GM06990 (cell line): ENCODE measurements around the gene NLRC5.

Experiments
- DNase-seq: peaks from one replicate; pipeline ENCODE4 v3.0.0-alpha.2; 2011; ENCODE audit not compliant: insufficient read length; ENCODE audit errors: extremely low read depth
- H3K27me3 ChIP-seq: replicated peaks from 2 replicates; pipeline ENCODE4 v1.6.0; 2011; ENCODE audit warnings: low read length; ENCODE audit not compliant: control insufficient read depth, insufficient read depth
- H3K36me3 ChIP-seq: 2 replicates; pipeline ENCODE4 v1.5.1; 2011; ENCODE audit warnings: low read length; ENCODE audit not compliant: control insufficient read depth, insufficient read depth
- H3K4me3 ChIP-seq: replicated peaks from 2 replicates; pipeline ENCODE4 v1.5.1; 2011; ENCODE audit warnings: low read depth, mild to moderate bottlenecking, control low read depth, low read length
- CTCF ChIP-seq: IDR thresholded peaks from 2 replicates; pipeline ENCODE4 v1.5.1; 2011; ENCODE audit warnings: low read length, control low read depth, mild to moderate bottlenecking, inconsistent platforms; ENCODE audit not compliant: insufficient read depth, poor library complexity, severe bottlenecking

The NLRC5 gene

GRCh38 chr16:57115514-57116182 lies 126.3 kb downstream of the NLRC5 start:
- Histone ChIP-seq H3K27me3 (no peaks in the 10 kb centered on the region), H3K4me3 (no peak overlapping the region), H3K36me3 (no peaks in the 10 kb centered on the region)
- TF ChIP-seq CTCF, result no peak
- no peak for DNase-seq

GRCh38 chr16:57118461-57119084 lies 129.2 kb downstream of the NLRC5 start:
- no peak for TF ChIP-seq CTCF
- DNase-seq, result no peak
- Histone ChIP-seq H3K36me3 (no peaks in the 10 kb centered on the region), H3K27me3 (no peaks in the 10 kb centered on the region), H3K4me3 (no peak overlapping the region)

GRCh38 chr16:57123216-57123973 lies 134.0 kb downstream of the NLRC5 start:
- Histone ChIP-seq H3K36me3 (no peaks in the 10 kb centered on the region), H3K27me3 (no peaks in the 10 kb centered on the region), H3K4me3 (no peak overlapping the region)
- no peak for TF ChIP-seq CTCF
- DNase-seq, result no peak

- no peak for TF ChIP-seq CTCF
- Histone ChIP-seq H3K36me3 (no peaks in the 10 kb centered on the region), H3K4me3 (no peak overlapping the region), H3K27me3 (no peaks in the 10 kb centered on the region)
- DNase-seq, result no peak
Observed at GRCh38 chr16:57123974-57124674, 134.8 kb downstream of the NLRC5 start.

GRCh38 chr16:57125376-57125775 lies 136.0 kb downstream of the NLRC5 start:
- Histone ChIP-seq H3K36me3 (no peaks in the 10 kb centered on the region), H3K4me3 (no peak overlapping the region), H3K27me3 (no peaks in the 10 kb centered on the region)
- no peak for DNase-seq
- no peak for TF ChIP-seq CTCF
